Karpas-422 (cell line): ENCODE results near the gene INSYN1. TPM values are rescaled to one million over a fixed set of nuclear protein-coding genes. Genes with fewer than 3 reads are reported as not detected.

Experiments
- DNase-seq: peaks from one replicate; pipeline ENCODE4 v3.0.0-alpha.2; 2015
- H2AFZ ChIP-seq: fragments of 200-600 bp; sonication (generic); 2 replicates; pipeline ENCODE4 v1.6.1; 2014; ENCODE audit warnings: antibody characterized with exemption, low read length, mixed read lengths
- H3K27ac ChIP-seq: fragments of 200-600 bp; sonication (generic); 2 replicates; pipeline ENCODE4 v1.5.1; 2014; ENCODE audit warnings: mild to moderate bottlenecking, low read length, moderate library complexity
- H3K27me3 ChIP-seq: fragments of 200-600 bp; sonication (generic); 2 replicates; pipeline ENCODE4 v1.6.1; 2014; ENCODE audit warnings: low read length, mixed read lengths
- H3K36me3 ChIP-seq: fragments of 200-600 bp; sonication (generic); 2 replicates; pipeline ENCODE4 v1.6.1; 2014; ENCODE audit warnings: low read length, mixed read lengths; ENCODE audit not compliant: insufficient read depth
- H3K4me1 ChIP-seq: fragments of 200-600 bp; sonication (generic); 2 replicates; pipeline ENCODE4 v1.6.1; 2014; ENCODE audit warnings: mild to moderate bottlenecking, low read length, mixed read lengths
- H3K4me2 ChIP-seq: fragments of 200-600 bp; sonication (generic); 2 replicates; pipeline ENCODE4 v1.6.1; 2014; ENCODE audit warnings: low read length, low read depth, mild to moderate bottlenecking; ENCODE audit not compliant: poor library complexity, severe bottlenecking
- H3K4me3 ChIP-seq: fragments of 200-600 bp; sonication (generic); 2 replicates; pipeline ENCODE4 v1.5.1; 2014; ENCODE audit warnings: mild to moderate bottlenecking, antibody characterized with exemption, low read length, mixed read lengths
- H3K79me2 ChIP-seq: fragments of 200-600 bp; sonication (generic); 2 replicates; pipeline ENCODE4 v1.6.1; 2014; ENCODE audit warnings: mild to moderate bottlenecking, low read length, mixed read lengths
- H3K9ac ChIP-seq: fragments of 200-600 bp; sonication (generic); 2 replicates; pipeline ENCODE4 v1.6.0; 2014; ENCODE audit warnings: low read length
- H3K9me2 ChIP-seq: fragments of 200-600 bp; sonication (generic), shearing (Covaris generic); replicated peaks from 2 replicates; pipeline ENCODE4 v1.6.0; 2014; ENCODE audit warnings: mild to moderate bottlenecking, low read length, moderate library complexity; ENCODE audit not compliant: insufficient read depth
- H3K9me3 ChIP-seq: fragments of 300-700, 200-600 bp; sonication (generic); 2 replicates; pipeline ENCODE4 v1.6.1; 2014; ENCODE audit warnings: low read length, mixed read lengths
- H4K20me1 ChIP-seq: fragments of 200-600 bp; sonication (generic); 2 replicates; pipeline ENCODE4 v1.6.1; 2014; ENCODE audit warnings: mild to moderate bottlenecking, antibody characterized with exemption, low read length, low read depth; ENCODE audit not compliant: insufficient read depth
- total RNA-seq: library from RNA; depleted of rRNA; stranded (reverse); fragments of >200 nt; shearing (Covaris generic); gene quantifications from 2 replicates; pipeline ENCODE4 v1.2.3, GENCODE V29; 2014; ENCODE audit warnings: low replicate concordance

Gene INSYN1
- total RNA-seq, 1 experiment from 2014 or later: not detected

GRCh38 chr15:73781038-73781925 lies 28.1 kb upstream of the INSYN1 start:
- no peaks in the 10 kb centered on the region for H4K20me1 ChIP-seq
- no peaks in the 10 kb centered on the region for H3K4me1 ChIP-seq
- no peak overlapping the region for H2AFZ ChIP-seq
- no peaks in the 10 kb centered on the region for H3K27me3 ChIP-seq
- no peak overlapping the region for H3K4me2 ChIP-seq
- no peak overlapping the region for H3K9ac ChIP-seq
- no peaks in the 10 kb centered on the region for H3K36me3 ChIP-seq
- H3K79me2 ChIP-seq: no peaks in the 10 kb centered on the region
- H3K9me3 ChIP-seq: no peaks in the 10 kb centered on the region
- DNase-seq: peak; percentile 56
- H3K27ac ChIP-seq: no peak overlapping the region
- H3K4me3 ChIP-seq: no peak overlapping the region
- H3K9me2 ChIP-seq: no peaks in the 10 kb centered on the region

GRCh38 chr15:73779974-73780373 lies 26.8 kb upstream of the INSYN1 start:
- H3K4me1 ChIP-seq: no peaks in the 10 kb centered on the region
- no peaks in the 10 kb centered on the region for H4K20me1 ChIP-seq
- H3K9me2 ChIP-seq: no peaks in the 10 kb centered on the region
- H3K79me2 ChIP-seq: no peaks in the 10 kb centered on the region
- H3K9ac ChIP-seq: no peak overlapping the region
- no peaks in the 10 kb centered on the region for H3K36me3 ChIP-seq
- no peak overlapping the region for H3K4me2 ChIP-seq
- no peak overlapping the region for H3K27ac ChIP-seq
- no peaks in the 10 kb centered on the region for H3K9me3 ChIP-seq
- no peaks in the 10 kb centered on the region for H3K27me3 ChIP-seq
- no peak overlapping the region for H2AFZ ChIP-seq
- H3K4me3 ChIP-seq: no peak overlapping the region
- no peak for DNase-seq

GRCh38 chr15:73777741-73778140 lies 24.6 kb upstream of the INSYN1 start:
- H3K36me3 ChIP-seq: no peaks in the 10 kb centered on the region

GRCh38 chr15:73773428-73773827 lies 20.3 kb upstream of the INSYN1 start:
- Histone ChIP-seq H3K9me3 (no peaks in the 10 kb centered on the region), H3K27ac (no peak overlapping the region), H3K4me2 (no peak overlapping the region), H3K9ac (no peak overlapping the region), H3K4me3 (no peak overlapping the region), H2AFZ (no peak overlapping the region), H3K36me3 (no peaks in the 10 kb centered on the region), H3K79me2 (no peaks in the 10 kb centered on the region), H3K4me1 (no peaks in the 10 kb centered on the region), H3K9me2 (no peaks in the 10 kb centered on the region), H4K20me1 (no peaks in the 10 kb centered on the region), H3K27me3 (no peaks in the 10 kb centered on the region)
- no peak for DNase-seq

More at GRCh38 chr15:73777741-73778140, 24.6 kb upstream of the INSYN1 start:
- H3K27ac ChIP-seq: no peak overlapping the region
- H3K4me3 ChIP-seq: no peak overlapping the region
- DNase-seq: no peak
- H2AFZ ChIP-seq: no peak overlapping the region
- H3K9ac ChIP-seq: no peak overlapping the region
- no peak overlapping the region for H3K4me2 ChIP-seq
- H3K9me3 ChIP-seq: no peaks in the 10 kb centered on the region
- H3K4me1 ChIP-seq: no peaks in the 10 kb centered on the region
- H4K20me1 ChIP-seq: no peaks in the 10 kb centered on the region
- no peaks in the 10 kb centered on the region for H3K79me2 ChIP-seq
- no peaks in the 10 kb centered on the region for H3K9me2 ChIP-seq
- no peaks in the 10 kb centered on the region for H3K27me3 ChIP-seq

GRCh38 chr15:73771385-73772045 lies 18.4 kb upstream of the INSYN1 start:
- H2AFZ ChIP-seq: no peak overlapping the region
- no peaks in the 10 kb centered on the region for H3K79me2 ChIP-seq
- no peaks in the 10 kb centered on the region for H3K9me3 ChIP-seq
- no peaks in the 10 kb centered on the region for H3K4me1 ChIP-seq
- no peak overlapping the region for H3K9ac ChIP-seq
- no peaks in the 10 kb centered on the region for H4K20me1 ChIP-seq
- H3K9me2 ChIP-seq: no peaks in the 10 kb centered on the region
- H3K27ac ChIP-seq: no peak overlapping the region
- no peak overlapping the region for H3K4me3 ChIP-seq
- no peaks in the 10 kb centered on the region for H3K36me3 ChIP-seq
- H3K27me3 ChIP-seq: 0 out of 2 replicates have a peak, but pooled peaks cover 3% of the 10 kb centered on the region
- no peak for DNase-seq
- no peak overlapping the region for H3K4me2 ChIP-seq

GRCh38 chr15:73770050-73770449 lies 16.9 kb upstream of the INSYN1 start:
- Histone ChIP-seq H3K4me3 (no peak overlapping the region), H3K27me3 (0 out of 2 replicates have a peak, but pooled peaks cover 4% of the 10 kb centered on the region), H3K9me2 (no peaks in the 10 kb centered on the region), H4K20me1 (no peaks in the 10 kb centered on the region), H3K4me1 (no peaks in the 10 kb centered on the region), H2AFZ (no peak overlapping the region), H3K9me3 (no peaks in the 10 kb centered on the region), H3K27ac (no peak overlapping the region), H3K4me2 (no peak overlapping the region), H3K79me2 (no peaks in the 10 kb centered on the region), H3K9ac (no peak overlapping the region), H3K36me3 (no peaks in the 10 kb centered on the region)
- no peak for DNase-seq

- Histone ChIP-seq H3K4me3 (no peak overlapping the region), H3K79me2 (no peaks in the 10 kb centered on the region), H2AFZ (no peak overlapping the region), H3K9ac (no peak overlapping the region), H3K9me2 (no peaks in the 10 kb centered on the region), H3K9me3 (no peaks in the 10 kb centered on the region), H3K4me2 (no peak overlapping the region), H3K27ac (no peak overlapping the region), H3K36me3 (no peaks in the 10 kb centered on the region), H3K27me3 (0 out of 2 replicates have a peak, but pooled peaks cover 4% of the 10 kb centered on the region), H3K4me1 (no peaks in the 10 kb centered on the region), H4K20me1 (no peaks in the 10 kb centered on the region)
- DNase-seq: no peak
These were observed 14.8 kb upstream of the INSYN1 start for GRCh38 chr15:73767806-73768501.

- Histone ChIP-seq H3K9me2 (no peaks in the 10 kb centered on the region), H3K27me3 (0 out of 2 replicates have a peak, but pooled peaks cover 4% of the 10 kb centered on the region), H3K9ac (no peak overlapping the region), H3K79me2 (no peaks in the 10 kb centered on the region), H3K4me3 (no peak overlapping the region), H2AFZ (no peak overlapping the region), H4K20me1 (no peaks in the 10 kb centered on the region), H3K36me3 (no peaks in the 10 kb centered on the region), H3K4me2 (no peak overlapping the region), H3K9me3 (no peaks in the 10 kb centered on the region), H3K27ac (no peak overlapping the region), H3K4me1 (no peaks in the 10 kb centered on the region)
- DNase-seq: no peak
These were observed 13.4 kb upstream of the INSYN1 start for GRCh38 chr15:73766598-73766997.
